KG1 (cell line): ENCODE data around the gene GNLY.

ENCODE experiments used
- DNase-seq: peaks from one replicate; lab custom pipeline; 2025; lab: John Stamatoyannopoulos, UW

GNLY gene

GRCh38 chr2:85684806-85685205 is 9.4 kb upstream of the GNLY start:
- DNase-seq, result no peak

GRCh38 chr2:85690932-85691331 is 3.2 kb upstream of the GNLY start:
- DNase-seq, result no peak

- no peak for DNase-seq
These were observed 2.0 kb upstream of the GNLY start for GRCh38 chr2:85692039-85692645.

GRCh38 chr2:85695121-85695520 is 963 bp downstream of the GNLY start:
- no peak for DNase-seq

- no peak for DNase-seq
These were observed 1.8 kb downstream of the GNLY start for GRCh38 chr2:85695691-85696668.

- DNase-seq, result no peak
These were observed 2.9 kb downstream of the GNLY start for GRCh38 chr2:85697096-85697495.

DNA sequence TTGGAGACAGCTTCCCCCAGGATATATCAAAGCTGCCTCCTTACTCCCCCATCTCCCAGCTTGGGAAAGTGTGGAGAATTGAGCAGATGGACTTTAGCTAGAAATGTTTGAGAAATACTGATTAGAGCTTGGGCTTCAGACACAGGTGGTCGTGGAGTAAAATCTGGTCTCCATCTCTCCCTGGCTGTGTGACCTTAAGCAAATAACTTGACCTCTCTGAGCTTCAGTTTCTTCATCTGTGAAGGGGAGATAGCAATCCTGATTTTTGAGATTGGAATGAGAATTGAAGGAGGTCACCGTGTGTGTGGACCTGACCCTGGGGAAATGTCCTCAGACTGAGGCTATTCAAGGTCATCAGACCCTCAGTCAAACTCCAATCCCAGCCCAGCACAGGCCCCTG is 3.6 kb downstream of the GNLY start:
- DNase-seq, result no peak

DNA sequence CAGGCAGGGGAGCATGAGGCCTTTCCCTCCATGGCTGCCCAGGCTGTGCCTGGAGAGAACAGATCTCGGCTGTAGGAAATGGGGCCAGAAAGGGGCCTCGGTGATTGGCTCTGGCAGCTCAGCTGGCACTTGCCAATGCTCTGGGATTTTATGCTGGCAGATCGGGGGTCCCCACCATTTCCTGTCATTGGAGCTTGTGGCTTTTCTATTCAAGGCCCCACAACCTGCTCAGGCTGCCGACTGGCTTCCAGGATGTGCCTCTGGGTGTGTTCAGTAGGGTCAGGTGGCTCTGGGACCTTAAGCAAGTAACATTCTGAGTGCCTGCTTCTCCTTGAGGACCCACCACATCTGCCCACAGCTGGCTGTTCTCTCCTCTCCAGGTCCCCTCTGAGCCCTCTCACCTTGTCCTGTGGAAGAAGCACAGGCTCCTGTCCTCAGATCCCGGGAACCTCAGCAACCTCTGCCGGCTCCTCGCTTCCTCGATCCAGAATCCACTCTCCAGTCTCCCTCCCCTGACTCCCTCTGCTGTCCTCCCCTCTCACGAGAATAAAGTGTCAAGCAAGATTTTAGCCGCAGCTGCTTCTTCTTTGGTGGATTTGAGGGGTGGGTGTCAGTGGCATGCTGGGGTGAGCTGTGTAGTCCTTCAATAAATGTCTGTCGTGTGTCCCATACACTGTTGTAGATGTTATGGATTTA is 4.2 kb downstream of the GNLY start:
- no peak for DNase-seq

- no peak for DNase-seq
These were observed 4.7 kb downstream of the GNLY start for GRCh38 chr2:85698880-85699254.

DNA sequence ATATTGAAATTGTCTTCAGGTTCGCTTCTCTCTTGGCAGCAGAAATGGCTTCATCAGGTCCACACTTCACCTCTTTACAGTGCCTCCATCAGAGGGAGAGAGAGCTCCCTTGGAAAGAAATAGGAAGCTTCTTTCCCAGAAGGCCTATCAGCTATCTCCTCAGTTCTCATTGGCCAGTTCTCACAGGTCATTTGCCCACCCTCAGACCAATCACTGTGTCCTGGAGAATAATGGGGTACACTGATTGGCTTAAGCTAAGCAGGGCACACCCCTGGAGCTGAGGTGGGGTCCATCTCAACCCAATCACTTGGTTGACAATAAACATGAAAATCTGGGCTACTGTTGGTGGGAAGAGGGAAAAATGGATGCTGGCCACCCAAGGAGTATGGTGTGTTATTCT is 5.2 kb downstream of the GNLY start:
- no peak for DNase-seq

- DNase-seq, result no peak
These were observed 8.0 kb downstream of the GNLY start for GRCh38 chr2:85702172-85702571.

DNA sequence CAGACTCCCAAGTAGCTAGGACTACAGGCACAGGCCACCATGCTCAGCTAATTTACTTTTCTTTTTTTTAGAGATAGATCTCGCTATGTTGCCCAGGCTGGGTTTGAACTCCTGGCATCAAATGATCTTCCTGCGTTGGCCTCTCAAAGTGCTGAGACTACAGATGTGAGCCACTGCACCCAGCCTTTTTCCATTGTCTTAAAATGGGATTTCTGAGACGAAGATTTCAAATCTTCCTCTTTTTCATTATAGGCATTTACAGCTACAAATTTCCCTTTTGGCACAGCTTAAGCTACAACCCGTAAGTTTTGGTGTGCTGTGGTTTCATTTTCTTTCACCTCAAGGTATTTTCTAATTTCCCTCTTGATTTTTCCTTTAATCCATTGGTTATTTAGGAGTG is 8.6 kb downstream of the GNLY start:
- no peak for DNase-seq

DNA sequence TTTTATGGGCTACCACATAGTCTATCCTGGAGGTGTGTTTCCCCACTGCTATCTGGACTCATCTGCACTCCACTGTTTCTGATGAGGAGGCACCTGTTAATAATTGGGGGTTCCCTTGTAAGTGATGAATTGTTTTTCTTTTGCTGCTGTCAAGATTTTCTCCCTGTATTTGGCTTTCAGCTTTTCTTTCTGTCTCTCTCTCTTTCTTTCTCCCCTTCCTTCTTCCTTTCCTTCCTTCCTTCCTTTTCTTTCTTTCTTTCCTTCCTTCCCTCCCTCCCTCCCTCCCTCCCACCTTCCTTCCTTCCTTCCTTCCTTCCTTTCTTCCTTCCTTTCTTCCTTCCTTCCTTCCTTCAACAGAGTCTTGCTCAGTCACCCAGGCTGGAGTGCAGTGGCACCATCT is 9.2 kb downstream of the GNLY start:
- DNase-seq, result no peak

GRCh38 chr2:85704038-85704437 is 9.9 kb downstream of the GNLY start:
- DNase-seq, result no peak

DNA sequence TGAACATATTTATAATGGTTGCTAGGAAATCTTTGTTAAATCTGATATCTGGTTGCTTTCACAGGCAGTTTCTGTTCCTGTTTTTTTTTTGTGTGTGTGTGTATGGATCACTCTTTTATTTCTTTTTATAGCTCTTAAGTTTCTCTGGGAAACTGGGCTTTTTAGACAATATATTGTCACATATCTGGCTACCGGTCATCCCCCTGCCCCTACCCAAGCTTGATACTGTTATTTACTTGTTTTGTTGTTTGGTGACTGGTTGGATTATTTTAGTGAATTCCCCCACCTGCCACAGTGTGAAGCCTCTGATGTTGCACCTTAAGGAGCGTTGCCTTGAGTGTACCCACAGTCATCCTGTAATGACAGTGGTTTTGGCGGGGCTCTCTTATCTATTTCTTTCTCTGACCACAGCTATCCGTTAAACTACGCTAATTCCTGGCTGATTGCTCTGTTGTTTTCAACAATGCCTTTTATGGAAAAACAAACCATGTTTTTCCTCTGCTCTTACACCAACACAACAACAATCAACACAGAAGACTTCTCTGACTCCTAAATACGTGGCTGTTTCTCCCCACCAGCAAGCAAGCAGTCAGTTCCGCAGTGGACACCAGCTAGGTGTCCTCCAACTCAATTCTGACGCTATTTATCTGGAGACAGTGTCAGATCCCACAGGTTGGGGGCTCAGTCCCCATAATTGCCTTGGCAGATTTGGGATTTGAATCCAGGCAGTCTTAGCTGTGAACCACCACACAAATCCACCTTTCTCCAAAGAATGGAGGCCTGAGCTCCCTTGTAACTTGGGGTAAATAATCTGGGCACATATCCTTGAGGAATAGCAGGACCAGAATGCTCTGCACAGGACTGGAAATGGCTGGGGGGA is 10.9 kb downstream of the GNLY start:
- DNase-seq, result no peak

- no peak for DNase-seq
These were observed 11.5 kb downstream of the GNLY start for GRCh38 chr2:85705680-85706039.

GRCh38 chr2:85706063-85706462 is 11.9 kb downstream of the GNLY start:
- no peak for DNase-seq

DNA sequence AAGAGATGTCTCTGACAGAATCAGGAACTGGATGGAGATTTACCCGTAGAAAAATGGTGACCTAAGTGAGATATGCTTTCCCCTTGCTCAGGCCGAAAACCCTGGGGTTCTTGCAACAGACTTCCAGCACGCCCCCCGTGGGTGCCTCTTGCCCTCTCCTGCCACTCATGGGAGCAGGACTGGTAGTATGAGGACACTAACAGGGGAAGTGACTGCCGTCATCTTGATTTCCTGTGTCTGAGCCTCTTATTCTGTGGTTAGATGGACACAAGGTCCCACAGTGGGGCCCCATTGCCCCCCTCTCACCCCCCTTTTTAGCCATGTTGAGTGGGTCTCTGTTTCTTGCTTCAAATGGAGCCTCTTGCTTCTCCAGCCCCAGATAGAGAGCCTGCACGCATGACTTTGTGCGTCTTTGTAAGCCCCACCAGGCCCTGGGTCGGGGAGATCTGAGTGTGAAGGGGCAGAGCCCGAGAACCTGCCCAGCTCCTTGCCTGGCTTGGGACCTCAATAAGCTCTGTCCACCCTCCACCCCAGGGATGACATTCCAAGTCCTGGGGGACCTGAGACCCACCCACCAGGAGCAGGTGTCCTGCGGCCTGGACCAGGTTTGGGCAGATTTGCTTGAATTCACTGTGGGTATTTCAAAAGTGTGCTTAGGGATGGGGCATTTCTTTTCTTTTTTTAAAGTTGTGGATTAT is 12.6 kb downstream of the GNLY start:
- DNase-seq, result no peak

DNA sequence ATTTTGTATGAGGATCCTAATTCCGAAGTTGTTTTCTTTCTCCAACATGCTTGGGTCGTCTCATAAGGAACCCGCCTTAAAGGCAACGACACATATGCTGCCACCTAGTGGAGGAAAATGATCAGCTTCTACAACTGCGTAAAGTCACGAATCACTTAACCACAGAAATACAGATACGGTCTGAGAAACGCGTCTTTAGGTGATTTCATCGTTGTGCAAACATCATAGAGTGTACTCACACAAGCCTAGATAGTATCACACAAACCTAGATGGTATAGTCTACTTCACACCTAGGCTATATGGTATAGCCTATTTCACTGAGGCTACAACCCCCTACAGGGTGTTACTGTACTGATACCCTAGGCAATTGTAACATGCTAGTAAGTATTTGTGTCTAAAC is 13.1 kb downstream of the GNLY start:
- DNase-seq, result peak; percentile 90

GRCh38 chr2:85708641-85709040 is 14.5 kb downstream of the GNLY start:
- DNase-seq, result no peak

- DNase-seq, result no peak
These were observed 15.2 kb downstream of the GNLY start for GRCh38 chr2:85709401-85709811.
